H1 (cell line): ENCODE data around the gene ARID5B. TPM values are rescaled to one million over a fixed set of nuclear protein-coding genes. Genes with fewer than 3 reads are reported as not detected.

ENCODE experiments used
- CTCF ChIA-PET: fragments of 300-600 bp; sonication (Branson Sonifier 250); formaldehyde crosslinking; loops from one replicate; lab custom pipeline; 2021; ENCODE audit not compliant: partially characterized antibody; lab: Charles Lee
- POLR2A ChIA-PET: fragments of 300-600 bp; sonication (Branson Sonifier 250); formaldehyde crosslinking; loops from one replicate; lab custom pipeline; 2021; ENCODE audit warnings: inconsistent platforms; ENCODE audit not compliant: partially characterized antibody; lab: Charles Lee
- DNase-seq, 2 experiments: peaks; one replicate each; pipeline versions ENCODE4 v3.0.0 to v3.0.0-alpha.2; 2010 to 2022; ENCODE audit warnings: low spot score in 2 of 2, low read depth in 1 of 2, mixed read lengths in 1 of 2
- FAIRE-seq: peaks from 2 replicates; lab custom pipeline; 2011; peaks lifted over from hg19 to GRCh38; lab: Jason Lieb, UNC
- H2AFZ ChIP-seq: 2 replicates; pipeline ENCODE4 v1.8.1; 2012; ENCODE audit warnings: low read length, inconsistent platforms
- H2AK5ac ChIP-seq: 2 replicates; pipeline ENCODE4 v1.6.1; 2013; ENCODE audit warnings: low read depth, low read length
- H2BK120ac ChIP-seq: replicated peaks from 2 replicates; pipeline ENCODE3; 2013; ENCODE audit warnings: low read depth, low read length, inconsistent platforms
- H2BK12ac ChIP-seq: 2 replicates; pipeline ENCODE4 v1.6.1; 2013; ENCODE audit warnings: low read depth, low read length
- H2BK15ac ChIP-seq: 2 replicates; pipeline ENCODE4 v1.6.1; 2013; ENCODE audit warnings: low read length
- H2BK20ac ChIP-seq: 2 replicates; pipeline ENCODE4 v1.6.1; 2013; ENCODE audit warnings: low read length
- H2BK5ac ChIP-seq: 2 replicates; pipeline ENCODE4 v1.6.1; 2013; ENCODE audit warnings: low read depth, low read length
- H3K14ac ChIP-seq: 2 replicates; pipeline ENCODE4 v1.6.1; 2013; ENCODE audit warnings: inconsistent platforms; ENCODE audit not compliant: insufficient read length
- H3K18ac ChIP-seq: 2 replicates; pipeline ENCODE4 v1.6.1; 2013; ENCODE audit warnings: low read length; ENCODE audit errors: extremely low read depth
- H3K23ac ChIP-seq: 2 replicates; pipeline ENCODE4 v1.6.1; 2013; ENCODE audit warnings: inconsistent platforms; ENCODE audit not compliant: insufficient read length
- H3K23me2 ChIP-seq: 2 replicates; pipeline ENCODE4 v1.6.1; 2013; ENCODE audit warnings: low read depth, low read length
- H3K27ac ChIP-seq: 2 replicates; pipeline ENCODE4 v1.6.1; 2011; ENCODE audit warnings: low read depth, low read length, inconsistent platforms
- H3K27me3 ChIP-seq, 4 experiments: replicated peaks in 1 of 4; 1 replicate in 1 of 4; 2 replicates in 3 of 4; pipeline versions ENCODE4 v1.6.1 to v1.8.1; 2011 to 2013; ENCODE audit warnings: low read length in 3 of 4, mild to moderate bottlenecking in 3 of 4, inconsistent platforms in 2 of 4, mixed read lengths in 2 of 4, moderate library complexity in 1 of 4; ENCODE audit not compliant: control insufficient read depth in 3 of 4, insufficient read depth in 3 of 4; ENCODE audit errors: extremely low read depth in 1 of 4
- H3K36me3 ChIP-seq, 4 experiments: 2 replicates each; pipeline versions ENCODE4 v1.6.1 to v1.8.1; 2011 to 2013; ENCODE audit warnings: mild to moderate bottlenecking in 4 of 4, low read length in 3 of 4, moderate library complexity in 2 of 4, control low read depth in 1 of 4, inconsistent platforms in 1 of 4; ENCODE audit not compliant: insufficient read depth in 4 of 4, control insufficient read depth in 2 of 4
- H3K4ac ChIP-seq: replicated peaks from 2 replicates; pipeline ENCODE3; 2013; ENCODE audit warnings: low read length, low read depth, mixed read lengths, inconsistent platforms; ENCODE audit not compliant: insufficient read length
- H3K4me1 ChIP-seq, 4 experiments: replicated peaks in 1 of 4; 1 replicate in 1 of 4; 2 replicates in 3 of 4; pipeline versions ENCODE4 v1.6.1 to v1.8.1; 2011 to 2013; ENCODE audit warnings: low read length in 3 of 4, inconsistent platforms in 2 of 4, mixed read lengths in 1 of 4; ENCODE audit not compliant: insufficient read depth in 4 of 4, control insufficient read depth in 3 of 4
- H3K4me2 ChIP-seq, 2 experiments: 2 replicates each; pipeline versions ENCODE4 v1.6.1 to v1.8.1; 2011 to 2013; ENCODE audit warnings: low read depth in 2 of 2, low read length in 2 of 2, control low read depth in 1 of 2, inconsistent platforms in 1 of 2, mild to moderate bottlenecking in 1 of 2; ENCODE audit not compliant: insufficient read depth in 1 of 2
- H3K4me3 ChIP-seq, 4 experiments: fragments of 200-600, 300-600 bp in 1 of 4; sonication (generic), shearing (Covaris generic), sonication (Bioruptor Twin) in 1 of 4; 2 replicates each; pipeline versions ENCODE4 v1.5.1 to v1.8.1; 2011 to 2016; ENCODE audit warnings: low read length in 4 of 4, low read depth in 3 of 4, control low read depth in 2 of 4, inconsistent platforms in 2 of 4, mild to moderate bottlenecking in 2 of 4, mixed read lengths in 1 of 4, moderate library complexity in 1 of 4; ENCODE audit not compliant: insufficient read depth in 2 of 4; ENCODE audit errors: extremely low read depth in 1 of 4
- H3K56ac ChIP-seq: replicated peaks from 2 replicates; pipeline ENCODE3; 2013; ENCODE audit warnings: low read depth, mild to moderate bottlenecking, mixed read lengths, low read length, inconsistent platforms; ENCODE audit not compliant: insufficient read length
- H3K79me1 ChIP-seq: 2 replicates; pipeline ENCODE4 v1.6.1; 2013; ENCODE audit warnings: low read depth, low read length, control low read depth
- H3K79me2 ChIP-seq, 2 experiments: 2 replicates each; pipeline versions ENCODE4 v1.6.1 to v1.8.1; 2012 to 2013; ENCODE audit warnings: low read length in 2 of 2, mild to moderate bottlenecking in 2 of 2, inconsistent platforms in 1 of 2; ENCODE audit not compliant: insufficient read depth in 2 of 2, control insufficient read depth in 1 of 2
- H3K9ac ChIP-seq, 4 experiments: replicated peaks in 1 of 4; 1 replicate in 1 of 4; 2 replicates in 3 of 4; pipeline versions ENCODE4 v1.6.1 to v1.8.1; 2011 to 2013; ENCODE audit warnings: low read depth in 3 of 4, low read length in 3 of 4, control low read depth in 2 of 4, mild to moderate bottlenecking in 2 of 4, moderate library complexity in 2 of 4, inconsistent platforms in 1 of 4; ENCODE audit errors: extremely low read depth in 1 of 4
- H3K9me3 ChIP-seq, 2 experiments: 2 replicates each; pipeline versions ENCODE4 v1.6.1 to v1.8.1; 2012 to 2013; ENCODE audit warnings: mild to moderate bottlenecking in 2 of 2, moderate library complexity in 2 of 2, control low read depth in 1 of 2, inconsistent platforms in 1 of 2, low read depth in 1 of 2, low read length in 1 of 2, mixed read lengths in 1 of 2; ENCODE audit not compliant: insufficient read depth in 2 of 2
- H4K20me1 ChIP-seq, 2 experiments: replicated peaks in 1 of 2; 2 replicates each; pipeline versions ENCODE3 to v1.8.1; 2011 to 2013; ENCODE audit warnings: inconsistent platforms in 2 of 2, low read length in 2 of 2, mild to moderate bottlenecking in 1 of 2; ENCODE audit not compliant: insufficient read depth in 2 of 2, control insufficient read depth in 1 of 2
- H4K5ac ChIP-seq: 2 replicates; pipeline ENCODE4 v1.6.1; 2013; ENCODE audit warnings: low read length, low read depth, mixed read lengths, inconsistent platforms; ENCODE audit not compliant: insufficient read length
- H4K8ac ChIP-seq: 2 replicates; pipeline ENCODE4 v1.8.0; 2013; ENCODE audit warnings: mild to moderate bottlenecking, moderate library complexity, low read length, inconsistent platforms; ENCODE audit not compliant: insufficient read depth; ENCODE audit errors: extremely low read depth
- H4K91ac ChIP-seq: replicated peaks from 2 replicates; pipeline ENCODE3; 2013; ENCODE audit warnings: low read length, mixed read lengths, inconsistent platforms; ENCODE audit not compliant: insufficient read length
- CHD2 ChIP-seq: IDR thresholded peaks from 2 replicates; pipeline ENCODE4 v1.6.1; 2012; ENCODE audit warnings: low read length, improper control_type of control experiment
- HDAC6 ChIP-seq: IDR thresholded peaks from one replicate; pipeline ENCODE4 v1.7.1; 2012; ENCODE audit warnings: low read depth, mild to moderate bottlenecking, inconsistent platforms, low read length, moderate library complexity
- JUND ChIP-seq: IDR thresholded peaks from 2 replicates; pipeline ENCODE4 v1.6.1; 2011; ENCODE audit warnings: mild to moderate bottlenecking, improper control_type of control experiment, low read length
- RNF2 ChIP-seq: fragments of 200-900, 300-1000 bp; sonication (generic); IDR thresholded peaks from 2 replicates; pipeline ENCODE4 v1.7.1; 2016; ENCODE audit warnings: borderline replicate concordance, low read depth, mild to moderate bottlenecking, antibody characterized with exemption, low read length; ENCODE audit not compliant: poor library complexity, severe bottlenecking; ENCODE audit errors: missing control alignments
- WGBS, 2 experiments: shearing (Covaris generic) in 1 of 2; methylation state at CpG; one replicate each; pipeline versions ENCODE4 v1.1.6 to v1.1.7; 2013 to 2015; ENCODE audit warnings: low lambda C conversion rate in 2 of 2, mixed read lengths in 2 of 2, inconsistent platforms in 1 of 2, low coverage in 1 of 2, missing lambda C conversion rate in 1 of 2; ENCODE audit not compliant: insufficient replicate concordance in 2 of 2, insufficient coverage in 1 of 2, insufficient read length in 1 of 2; ENCODE audit errors: extremely low coverage in 1 of 2, missing lambda C conversion rate in 1 of 2; 5-methylcytosine and 5-hydroxymethylcytosine counted together
- polyA plus RNA-seq, 7 experiments: library from polyadenylated mRNA; depleted of rRNA in 3 of 7; stranded (reverse) in 5 of 7; unstranded in 2 of 7; fragments of >200 nt in 5 of 7; fragments of 200-250 nt in 2 of 7; gene quantifications; 1 replicate in 5 of 7; 2 replicates in 1 of 7; 4 replicates in 1 of 7; pipeline versions ENCODE4 v1.2.1 to v1.2.3, GENCODE V29; 2011 to 2013; ENCODE audit warnings: missing spikeins in 2 of 7, mixed read lengths in 2 of 7
- total RNA-seq: library from RNA; stranded (reverse); fragmentation: NEBNext Ultra II Directional; extraction: Animal tissue kit (Norgen Biotek cat#: 25700); gene quantifications from 2 replicates; pipeline ENCODE4 v1.2.1, GENCODE V29; 2021

The ARID5B gene
- total and polyA plus RNA-seq, 2 of the 8 experiments (the other 6 are each of a cell fraction or from before 2014, with no cell fraction given), result 0.21 to 1.1 TPM

DNA sequence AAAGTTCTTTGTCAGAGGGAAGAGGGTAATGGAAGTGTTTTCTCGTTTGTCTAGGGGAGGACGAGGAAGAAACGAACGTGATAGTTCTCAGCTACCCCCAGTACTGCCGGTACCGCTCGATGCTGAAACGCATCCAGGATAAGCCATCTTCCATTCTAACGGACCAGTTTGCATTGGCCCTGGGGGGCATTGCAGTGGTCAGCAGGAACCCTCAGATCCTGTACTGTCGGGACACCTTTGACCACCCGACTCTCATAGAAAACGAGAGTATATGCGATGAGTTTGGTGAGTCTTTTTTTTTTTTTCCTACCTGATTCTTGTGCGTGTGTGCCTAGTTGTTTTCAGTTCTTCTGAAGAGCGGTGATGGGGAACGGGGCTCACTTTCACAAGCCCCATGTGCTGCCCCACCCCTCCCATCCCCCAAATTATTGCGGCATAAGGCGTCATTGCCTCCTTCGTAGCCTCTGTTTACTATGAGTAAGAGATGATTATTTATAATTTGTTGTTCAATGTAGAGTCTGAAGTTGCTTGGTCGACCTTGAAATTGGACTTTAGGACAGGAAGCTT is 98.6 kb downstream of the ARID5B start:
- Histone ChIP-seq H3K4me1 (no peaks in the 10 kb centered on the region), H3K79me2 (no peaks in the 10 kb centered on the region), H2AK5ac (no peak overlapping the region)
- CTCF ChIA-PET, result no interaction called here
- no peak for TF ChIP-seq CHD2
- TF ChIP-seq HDAC6, result no peak
- TF ChIP-seq JUND, result no peak
- no peak for TF ChIP-seq RNF2
- TF ChIP-seq, all 59 proteins: peak for 0
- no peak overlapping the region for H3K9ac ChIP-seq
- H4K20me1 ChIP-seq, result no peaks in the 10 kb centered on the region
- H3K14ac ChIP-seq, result no peak overlapping the region
- POLR2A ChIA-PET, result no interaction called here
- H3K18ac ChIP-seq, result no peak overlapping the region
- no peak overlapping the region for H2BK5ac ChIP-seq
- H3K23me2 ChIP-seq, result no peaks in the 10 kb centered on the region
- no peak overlapping the region for H3K4me2 ChIP-seq
- no peak overlapping the region for H4K8ac ChIP-seq
- no peaks in the 10 kb centered on the region for H3K9me3 ChIP-seq
- no peak overlapping the region for H2BK120ac ChIP-seq
- H3K4me3 ChIP-seq, result no peak overlapping the region
- no peak overlapping the region for H3K56ac ChIP-seq
- no peaks in the 10 kb centered on the region for H3K36me3 ChIP-seq
- H2AFZ ChIP-seq, result no peak overlapping the region
- no peak overlapping the region for H4K5ac ChIP-seq
- no peak overlapping the region for H3K23ac ChIP-seq
- no peak overlapping the region for H4K91ac ChIP-seq
- no peaks in the 10 kb centered on the region for H3K27me3 ChIP-seq
- FAIRE-seq, result no peak
- no peak overlapping the region for H2BK20ac ChIP-seq
- no peaks in the 10 kb centered on the region for H3K79me1 ChIP-seq
- no peak overlapping the region for H2BK15ac ChIP-seq
- WGBS, 2 experiments, result 95% methylated on average over 20 of the region's 20 CpGs; no CpG with 5 or more reads in 1 of the 2 experiments
- no peak overlapping the region for H3K4ac ChIP-seq
- no peak overlapping the region for H2BK12ac ChIP-seq
- H3K27ac ChIP-seq, result no peak overlapping the region
- DNase-seq, result no peak
